Measurements from ENCODE around the gene INAFM2. TPM values are rescaled to one million over a fixed set of nuclear protein-coding genes. Genes with fewer than 3 reads are reported as not detected.
A peak's percentile ranks its signal among the peaks of the same experiment; 100 is the strongest.

INAFM2 gene
- total and polyA plus RNA-seq, 2 of the 4 experiments (the other 2 are of a cell fraction), result 10.4 to 14.0 TPM

- Histone ChIP-seq H2AK9ac (replicated peaks; ENCODE audit: low read depth, low read length, poor library complexity) (no peak overlapping the region), H3K79me1 (ENCODE audit: low read depth in 1 of 2, low read length in 2 of 2) (no peaks in the 10 kb centered on the region), H3K9me1 (ENCODE audit: insufficient read depth, low read length) (no peaks in the 10 kb centered on the region), H4K91ac (ENCODE audit: insufficient read depth, low read depth, low read length) (no peak overlapping the region), H3K4me2 (ENCODE audit: low read depth, low read length) (no peak overlapping the region), H3K4me1 (ENCODE audit: control insufficient read depth, insufficient read depth, low read length) (peaks cover 6% of the 10 kb centered on the region), H3K23ac (ENCODE audit: low read depth, low read length) (no peak overlapping the region), H3K36me3 (ENCODE audit: control insufficient read depth, insufficient read depth, low read length) (no peaks in the 10 kb centered on the region), H2AK5ac (ENCODE audit: low read depth, low read length) (no peak overlapping the region), H4K8ac (ENCODE audit: low read depth in 2 of 2, low read length in 2 of 2) (no peak overlapping the region), H2BK20ac (ENCODE audit: low read depth, low read length) (no peak overlapping the region), H3K27me3 (ENCODE audit: control insufficient read depth, insufficient read depth, low read length) (peaks cover 57% of the 10 kb centered on the region), H2AFZ (replicated peaks; ENCODE audit: low read length, poor library complexity) (no peak overlapping the region), H3K9ac (ENCODE audit: low read depth, low read length) (no peak overlapping the region), H2BK120ac (ENCODE audit: low read depth, low read length) (no peak overlapping the region), H4K20me1 (ENCODE audit: insufficient read depth, low read length) (no peaks in the 10 kb centered on the region), H3K4me3 (ENCODE audit: insufficient read depth, low read depth, low read length) (no peak overlapping the region), H3K27ac (ENCODE audit: insufficient read depth, low read length) (no peak overlapping the region), H3K9me3 (ENCODE audit: control insufficient read depth, insufficient read depth, low read length) (no peaks in the 10 kb centered on the region), H2BK5ac (ENCODE audit: low read depth, low read length, poor library complexity, severe bottlenecking) (no peak overlapping the region), H3K4ac (ENCODE audit: low read depth, low read length) (no peak overlapping the region), H3K56ac (ENCODE audit: extremely low read depth, insufficient read depth, low read length) (no peak overlapping the region), H4K5ac (ENCODE audit: low read depth, low read length) (no peak overlapping the region), H3K14ac (replicated peaks; ENCODE audit: low read depth, low read length) (no peak overlapping the region), H3K18ac (ENCODE audit: low read depth, low read length) (no peak overlapping the region), H2BK15ac (ENCODE audit: low read depth, low read length) (no peak overlapping the region)
- POLR2A ChIA-PET (ENCODE audit: unreplicated experiment), result no interaction called here
- DNase-seq, result peak; percentile 33
- BruUV-seq (replicated peaks), result no TSS peak
- CTCF ChIA-PET, result interaction anchor here (0.5 to 1.5 kb wide), 9 partner anchors 10 to 31 kb away, joined by 3 to 7 read pairs (median 4); partner anchors contain the start of genes ANKRD63 and INAFM2
- dilution Hi-C loops (cut with HindIII; ENCODE audit: low sequenced_read_pairs, unreplicated experiment) (no loop called here), intact Hi-C loops (cut with micrococcal nuclease) (loop anchor here (1.0 to 2.0 kb wide), 2 partner anchors 31 to 93 kb away; no protein-coding TSS in a partner anchor), in situ Hi-C loops (cut with MboI; ENCODE audit: low sequenced_read_pairs) (no loop called here)
- peak; percentile 71 for ATAC-seq (ENCODE audit: low read depth)
- 0% methylated on average over 2 of the region's 4 CpGs; no CpG with 5 or more reads in 1 of the 2 experiments for WGBS, 2 experiments (ENCODE audit: extremely low coverage in 2 of 2, insufficient read length in 1 of 2)
- TF ChIP-seq RAD21 (IDR thresholded peaks at IDR 0.05; ENCODE audit: low read length), result peak; percentile 83
- TF ChIP-seq ELK1 (IDR thresholded peaks at IDR 0.05; ENCODE audit: borderline replicate concordance, low read depth, low read length), result no peak
- peak; percentile 71 for TF ChIP-seq CTCF (conservative IDR thresholded peaks at IDR 0.05; ENCODE audit: low read depth, low read length)
- no peak for TF ChIP-seq RCOR1 (IDR thresholded peaks at IDR 0.05; ENCODE audit: insufficient replicate concordance, low read length)
- peak; percentile 77 for TF ChIP-seq SMC3 (IDR thresholded peaks at IDR 0.05; ENCODE audit: low read depth, low read length)
- TF ChIP-seq POLR2A (IDR thresholded peaks at IDR 0.05; ENCODE audit: low read depth, low read length), result no peak
- TF ChIP-seq FOS (IDR thresholded peaks at IDR 0.05; ENCODE audit: low read depth, low read length), result no peak
- no peak for TF ChIP-seq MAZ (IDR thresholded peaks at IDR 0.05; ENCODE audit: borderline replicate concordance, low read depth, low read length)
- no peak for TF ChIP-seq USF2 (IDR thresholded peaks at IDR 0.05; ENCODE audit: low read depth, low read length)
- TF ChIP-seq CHD1 (IDR thresholded peaks at IDR 0.05; ENCODE audit: low read depth, low read length), result no peak
- TF ChIP-seq MXI1 (IDR thresholded peaks at IDR 0.05; ENCODE audit: borderline replicate concordance, low read depth, low read length), result no peak
- TF ChIP-seq RFX5 (IDR thresholded peaks at IDR 0.05; ENCODE audit: low read depth, low read length), result no peak
- TF ChIP-seq MAFK (IDR thresholded peaks at IDR 0.05; ENCODE audit: low read depth, low read length), result no peak
- no peak for TF ChIP-seq BHLHE40 (IDR thresholded peaks at IDR 0.05; ENCODE audit: low read depth, low read length)
Observed at GRCh38 chr15:40310001-40310959, 13.2 kb upstream of the INAFM2 start.
